HAP-1 (cell line): ENCODE results near the gene NUDT5.
A peak's percentile ranks its signal among the peaks of the same experiment; 100 is the strongest.

Experiments used
- DNase-seq, 2 experiments: peaks; one replicate each; pipeline ENCODE4 v3.0.0-alpha.2; 2016 to 2020; ENCODE audit warnings: low spot score in 2 of 2
- H3K27me3 ChIP-seq: fragments of 250-450 bp; sonication (Bioruptor Pico); 2 replicates; pipeline ENCODE4 v1.5.1; 2020; ENCODE audit warnings: low read depth, mild to moderate bottlenecking, moderate library complexity
- H3K36me3 ChIP-seq: fragments of 250-450 bp; sonication (Bioruptor Pico); replicated peaks from 2 replicates; pipeline ENCODE4 v1.5.1; 2020; ENCODE audit warnings: mild to moderate bottlenecking
- H3K4me1 ChIP-seq: fragments of 250-450 bp; sonication (Bioruptor Pico); 2 replicates; pipeline ENCODE4 v1.5.1; 2020; ENCODE audit warnings: mild to moderate bottlenecking
- H3K4me3 ChIP-seq: fragments of 250-450 bp; sonication (Bioruptor Pico); 2 replicates; pipeline ENCODE4 v1.5.1; 2020; ENCODE audit warnings: mild to moderate bottlenecking, moderate library complexity
- H3K9me3 ChIP-seq: fragments of 250-450 bp; sonication (Bioruptor Pico); 2 replicates; pipeline ENCODE4 v1.5.1; 2020; ENCODE audit warnings: mild to moderate bottlenecking, moderate library complexity
- in situ Hi-C: fragments of 300-500 bp; cut with MboI; formaldehyde crosslinking; loops from 3 replicates; pipeline ENCODE4 v1.14.3; 2020; ENCODE audit warnings: low sequenced_read_pairs, inconsistent platforms, mixed read lengths

NUDT5 gene

DNA sequence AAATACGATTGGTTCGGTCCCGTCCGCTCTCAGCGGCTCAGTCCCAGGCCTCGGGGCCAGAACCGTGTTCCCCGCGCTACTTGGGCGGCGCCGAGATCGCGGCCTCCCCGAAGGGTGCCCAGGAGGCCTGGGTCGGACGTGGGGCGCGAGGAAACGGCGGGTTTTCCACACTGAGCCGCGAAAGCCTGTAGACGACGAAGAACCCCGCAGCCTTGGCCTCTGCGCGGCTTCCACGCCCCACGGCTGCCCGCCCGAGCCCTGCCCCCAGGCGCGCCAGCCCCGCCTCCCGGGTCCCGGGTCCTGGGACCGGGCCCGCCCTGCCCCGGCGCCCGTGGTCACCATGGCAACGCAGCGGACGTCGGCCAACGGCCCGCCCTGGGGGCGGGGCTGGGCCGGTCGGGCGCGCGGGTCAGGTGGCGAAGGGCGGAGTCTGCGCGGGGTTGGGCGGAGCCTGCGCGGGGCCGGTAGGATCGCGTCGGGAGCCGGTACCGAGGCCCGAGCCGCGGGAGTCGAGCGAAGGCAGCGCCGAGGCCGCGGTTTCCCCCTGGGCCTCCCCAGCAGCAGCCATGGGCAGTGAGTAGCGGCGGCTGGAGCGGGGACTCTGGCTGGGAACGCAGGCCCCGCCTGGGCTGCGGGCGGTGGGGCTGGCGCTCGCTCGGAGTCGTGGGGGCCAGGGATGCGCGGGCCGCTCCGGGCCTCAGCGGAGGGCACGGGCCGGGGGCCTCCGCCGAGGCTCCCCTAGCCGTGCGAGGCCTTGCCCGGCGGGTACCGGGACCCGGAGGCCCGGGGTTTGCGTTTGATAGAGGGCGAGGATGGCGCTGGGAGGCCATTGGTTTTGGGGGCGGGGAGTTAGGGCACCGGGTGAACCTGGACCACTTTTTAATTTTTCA is 66.2 kb downstream of the NUDT5 start, which contains the start of gene SEC61A2:
TSS of gene SEC61A2 (plus strand) at position 456 of the 890 bp plus-strand sequence. CDS start at position 567, 111 bp downstream.
- in situ Hi-C loops = no loop called here
- no peaks in the 10 kb centered on the region for H3K9me3 ChIP-seq
- no peaks in the 10 kb centered on the region; the same call in 1 of the 2 replicates for H3K36me3 ChIP-seq
- DNase-seq = peak; percentile 83 to 97
- H3K4me1 ChIP-seq = peaks cover 3% of the 10 kb centered on the region; the same call in 1 of the 2 replicates
- no peaks in the 10 kb centered on the region for H3K27me3 ChIP-seq
- H3K4me3 ChIP-seq = peak within 1 kb of the TSS; percentile 60

DNA sequence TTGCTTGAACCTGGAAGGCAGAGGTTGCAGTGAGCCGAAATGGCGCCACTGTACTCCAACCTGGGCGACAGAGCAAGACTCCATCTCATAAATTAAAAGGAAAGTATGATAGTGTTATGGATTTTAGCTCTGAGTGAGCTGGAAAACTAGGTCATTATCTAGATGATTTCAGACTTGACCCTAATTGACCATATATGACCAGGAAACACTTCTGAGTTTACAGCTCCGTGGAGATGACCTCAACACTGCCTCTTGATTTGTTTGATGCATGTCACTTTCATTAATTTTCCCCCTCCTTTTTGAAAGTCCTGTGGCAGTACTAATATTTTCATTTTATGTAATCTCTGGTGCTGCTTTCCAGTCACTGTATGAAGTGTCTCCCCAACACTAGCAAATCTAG is 74.0 kb downstream of the NUDT5 start:
- DNase-seq = no peak
- in situ Hi-C loops = no loop called here
- Histone ChIP-seq H3K4me3 (no peak overlapping the region), H3K4me1 (no peaks in the 10 kb centered on the region), H3K9me3 (no peaks in the 10 kb centered on the region), H3K27me3 (no peaks in the 10 kb centered on the region), H3K36me3 (peaks cover 43% of the 10 kb centered on the region)
